Colonic mucosa (tissue), 4 donors: ENCODE measurements around the gene PPIH. TPM values are rescaled to one million over a fixed set of nuclear protein-coding genes. Genes with fewer than 3 reads are reported as not detected.
"Not testable (repeated sequence)": the region's sequence is repeated elsewhere in the genome, so short reads cannot be mapped to it uniquely, and the experiment has no call there.

Experiments
- DNase-seq: peaks from one replicate; pipeline ENCODE4 v3.0.0-alpha.2; 2020
- H3K27ac ChIP-seq: fragments of 200-600 bp; one replicate; pipeline ENCODE4 v1.8.0; 2021
- H3K27me3 ChIP-seq: fragments of 200-600 bp; one replicate; pipeline ENCODE4 v1.8.0; 2021
- H3K36me3 ChIP-seq: fragments of 200-600 bp; one replicate; pipeline ENCODE4 v1.8.0; 2021
- H3K4me1 ChIP-seq: fragments of 200-600 bp; one replicate; pipeline ENCODE4 v1.8.0; 2021; ENCODE audit warnings: mild to moderate bottlenecking
- H3K4me3 ChIP-seq: fragments of 200-600 bp; one replicate; pipeline ENCODE4 v1.8.0; 2021
- H3K9ac ChIP-seq, 2 donors: one replicate each; pipeline ENCODE4 v1.7.0; 2013; ENCODE audit warnings: control low read depth in 2 of 2, low read depth in 2 of 2, low read length in 2 of 2
- H3K9me3 ChIP-seq: fragments of 200-600 bp; one replicate; pipeline ENCODE4 v1.8.0; 2021
- CTCF ChIP-seq: fragments of 200-600 bp; IDR thresholded peaks from one replicate; pipeline ENCODE4 v1.8.0; 2022; ENCODE audit warnings: antibody characterized with exemption, mild to moderate bottlenecking
- intact Hi-C: fragments of 100-400 bp; cut with DNase I; formaldehyde crosslinking; loops from one replicate; pipeline ENCODE4 v1.14.1; 2022
- total RNA-seq, 2 donors: library from RNA; stranded (reverse); fragmentation: NEBNext Ultra II Directional in 1 of 2; extraction: Animal tissue kit (Norgen Biotek cat#: 25700) in 1 of 2; gene quantifications; one replicate each; pipeline ENCODE4 v1.2.1, GENCODE V29; 2021
- donor health status: healthy.
- donor health status: DM: no; HTN: no; CAD: no.
- donor health status: DM: no; HTN: no; CAD: no.

Gene PPIH
- total RNA-seq, 2 donors from 2014 or later, result 35.0 to 70.8 TPM

- Histone ChIP-seq H3K27ac (no peak overlapping the region), H3K36me3 (peaks cover 31% of the 10 kb centered on the region), H3K4me3 (no peak overlapping the region), H3K27me3 (no peaks in the 10 kb centered on the region), H3K4me1 (no peaks in the 10 kb centered on the region), H3K9ac (no peak overlapping the region), H3K9me3 (no peaks in the 10 kb centered on the region)
- no peak for DNase-seq
- intact Hi-C loops, result no loop called here
- TF ChIP-seq CTCF, result no peak
Observed at GRCh38 chr1:42703888-42704464, 45.8 kb downstream of the PPIH start.

- H3K36me3 ChIP-seq, H3K27ac ChIP-seq, DNase-seq, H3K4me3 ChIP-seq, intact Hi-C loops, H3K27me3 ChIP-seq, H3K9me3 ChIP-seq, H3K9ac ChIP-seq, H3K4me1 ChIP-seq: not testable (repeated sequence)
Observed at GRCh38 chr1:42712808-42713207, 54.6 kb downstream of the PPIH start.

GRCh38 chr1:42713293-42713692 is 55.1 kb downstream of the PPIH start:
- DNase-seq, result no peak
- intact Hi-C loops, result no loop called here
- H3K4me1 ChIP-seq, result no peaks in the 10 kb centered on the region
- H3K9ac ChIP-seq, result no peak overlapping the region
- H3K9me3 ChIP-seq, result no peaks in the 10 kb centered on the region
- TF ChIP-seq CTCF, result no peak
- no peak overlapping the region for H3K4me3 ChIP-seq
- no peak overlapping the region for H3K27ac ChIP-seq
- no peaks in the 10 kb centered on the region for H3K36me3 ChIP-seq
- H3K27me3 ChIP-seq, result no peaks in the 10 kb centered on the region

GRCh38 chr1:42714441-42714840 is 56.2 kb downstream of the PPIH start:
- DNase-seq, intact Hi-C loops, H3K4me3 ChIP-seq, H3K4me1 ChIP-seq, H3K9me3 ChIP-seq, H3K27me3 ChIP-seq, H3K27ac ChIP-seq, H3K36me3 ChIP-seq, H3K9ac ChIP-seq: not testable (repeated sequence)

- Histone ChIP-seq H3K27me3 (no peaks in the 10 kb centered on the region), H3K36me3 (no peaks in the 10 kb centered on the region), H3K4me1 (no peaks in the 10 kb centered on the region), H3K9me3 (no peaks in the 10 kb centered on the region), H3K27ac (no peak overlapping the region), H3K4me3 (no peak overlapping the region), H3K9ac (no peak overlapping the region)
- intact Hi-C loops, result no loop called here
- DNase-seq, result no peak
- TF ChIP-seq CTCF, result no peak
Observed at GRCh38 chr1:42720868-42721267, 62.6 kb downstream of the PPIH start.

GRCh38 chr1:42721926-42722325 is 63.7 kb downstream of the PPIH start:
- intact Hi-C loops, result no loop called here
- Histone ChIP-seq H3K9me3 (no peaks in the 10 kb centered on the region), H3K4me3 (no peak overlapping the region), H3K27me3 (no peaks in the 10 kb centered on the region), H3K9ac (no peak overlapping the region), H3K4me1 (no peaks in the 10 kb centered on the region), H3K27ac (no peak overlapping the region), H3K36me3 (no peaks in the 10 kb centered on the region)
- DNase-seq, result no peak
- no peak for TF ChIP-seq CTCF

GRCh38 chr1:42722403-42722802 is 64.2 kb downstream of the PPIH start:
- DNase-seq, H3K4me1 ChIP-seq, H3K9ac ChIP-seq, H3K27ac ChIP-seq, intact Hi-C loops, H3K36me3 ChIP-seq, H3K4me3 ChIP-seq, H3K27me3 ChIP-seq, H3K9me3 ChIP-seq: not testable (repeated sequence)
